ENCODE measurements around the gene RABGAP1L.
"Not testable (repeated sequence)": the region's sequence is repeated elsewhere in the genome, so short reads cannot be mapped to it uniquely, and the experiment has no call there.

RABGAP1L gene

GRCh38 chr1:174605198-174605597 lies 445.9 kb downstream of the RABGAP1L start:
- H3K27me3 Mint-ChIP-seq (ENCODE audit: low read depth), result no peaks in the 10 kb centered on the region
- no peaks in the 10 kb centered on the region for H3K36me3 Mint-ChIP-seq (ENCODE audit: low read depth)
- TF ChIP-seq CTCF (IDR thresholded peaks at IDR 0.05; ENCODE audit: unreplicated experiment in 3 of 3), result no peak
- H3K4me3 Mint-ChIP-seq, result no peak overlapping the region
- H3K4me1 Mint-ChIP-seq, result no peaks in the 10 kb centered on the region
- no peak overlapping the region for H3K27ac Mint-ChIP-seq
- peaks cover 7% of the 10 kb centered on the region for H3K9me3 Mint-ChIP-seq

DNA sequence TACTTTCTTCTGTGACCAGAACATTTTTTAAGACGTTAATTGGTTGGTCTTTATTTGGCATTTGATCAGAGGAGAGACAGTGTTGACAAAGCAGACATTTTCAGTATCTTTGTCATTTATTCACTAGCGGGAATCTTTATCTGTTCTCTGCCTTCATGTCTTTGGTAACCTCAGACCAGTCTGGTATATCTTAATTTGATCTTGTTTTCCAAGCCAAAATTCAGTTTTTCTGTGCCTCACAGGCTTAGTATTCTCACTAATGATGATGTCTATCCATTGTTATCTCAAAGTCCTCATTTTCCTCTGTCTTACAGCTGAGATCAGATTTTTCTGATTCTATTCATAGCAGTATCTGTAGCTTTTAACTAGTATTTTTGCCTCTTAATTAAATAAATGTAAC lies 447.2 kb downstream of the RABGAP1L start:
- no peak for TF ChIP-seq CTCF (IDR thresholded peaks at IDR 0.05; ENCODE audit: unreplicated experiment in 3 of 3)
- Mint-ChIP-seq H3K27me3 (ENCODE audit: low read depth) (no peaks in the 10 kb centered on the region), H3K4me1 (no peaks in the 10 kb centered on the region), H3K9me3 (peaks cover 6% of the 10 kb centered on the region), H3K27ac (no peak overlapping the region), H3K4me3 (no peak overlapping the region), H3K36me3 (ENCODE audit: low read depth) (no peaks in the 10 kb centered on the region)

DNA sequence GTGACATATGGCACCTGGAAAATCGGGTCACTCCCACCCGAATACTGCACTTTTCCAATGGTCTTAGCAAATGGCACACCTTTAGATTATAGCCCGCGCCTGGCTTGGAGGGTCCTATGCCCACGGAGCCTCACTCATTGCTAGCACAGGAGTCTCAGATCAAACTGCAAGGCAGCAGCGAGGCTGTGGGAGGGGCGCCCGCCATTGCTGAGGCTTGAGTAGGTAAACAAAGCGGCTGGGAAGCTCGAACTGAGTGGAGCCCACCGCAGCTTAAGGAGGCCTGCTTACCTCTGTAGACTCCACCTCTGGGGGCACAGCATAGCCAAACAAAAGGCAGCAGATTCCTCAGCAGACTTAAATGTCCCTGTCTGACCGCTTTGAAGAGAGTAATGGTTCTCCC lies 458.6 kb downstream of the RABGAP1L start:
- Mint-ChIP-seq H3K36me3 (ENCODE audit: low read depth) (peaks cover 24% of the 10 kb centered on the region), H3K9me3 (peaks cover 52% of the 10 kb centered on the region)
- not testable (repeated sequence) for H3K27me3 Mint-ChIP-seq (ENCODE audit: low read depth); H3K27ac Mint-ChIP-seq; H3K4me3 Mint-ChIP-seq; H3K4me1 Mint-ChIP-seq

DNA sequence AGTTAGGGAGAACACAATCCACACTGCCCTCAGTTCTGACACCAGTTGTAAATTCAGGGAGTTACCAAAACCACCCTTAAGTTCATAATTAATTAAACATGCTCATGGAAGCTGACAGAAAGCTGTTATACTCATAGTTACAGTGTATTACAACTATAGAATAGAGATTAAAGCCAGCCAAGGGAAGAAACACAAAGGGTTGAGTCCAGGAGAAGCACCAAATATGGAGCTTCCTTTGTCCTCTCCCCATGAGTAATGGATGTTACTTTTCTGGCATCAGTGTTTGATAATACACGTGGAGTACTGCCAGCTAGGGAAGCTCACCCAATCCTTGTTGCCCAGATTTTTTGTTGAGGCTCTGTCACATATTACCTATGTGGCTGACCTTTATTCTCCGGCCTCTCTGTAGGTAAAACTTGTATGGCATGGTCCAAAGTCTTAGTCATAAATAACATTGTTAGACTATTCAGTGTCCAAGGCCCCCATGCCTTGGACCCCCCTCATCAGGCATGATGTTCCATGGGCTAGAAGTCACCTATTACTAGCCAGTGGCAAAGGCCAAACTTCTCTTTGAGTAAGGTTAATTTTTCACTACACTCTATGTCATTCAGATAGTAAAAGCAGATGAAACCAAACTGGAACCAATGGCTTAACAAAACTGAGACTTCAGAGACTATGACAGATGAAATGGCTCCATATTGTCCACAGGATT lies 464.2 kb downstream of the RABGAP1L start:
- no peak for TF ChIP-seq CTCF (IDR thresholded peaks at IDR 0.05; ENCODE audit: unreplicated experiment in 3 of 3)
- peaks cover 10% of the 10 kb centered on the region for H3K4me1 Mint-ChIP-seq
- no peak overlapping the region for H3K4me3 Mint-ChIP-seq

GRCh38 chr1:174626031-174627025 lies 467.0 kb downstream of the RABGAP1L start:
- Mint-ChIP-seq H3K36me3 (ENCODE audit: low read depth) (no peaks in the 10 kb centered on the region), H3K4me3 (no peak overlapping the region), H3K27me3 (ENCODE audit: low read depth) (no peaks in the 10 kb centered on the region), H3K4me1 (peaks cover 10% of the 10 kb centered on the region), H3K27ac (peak overlapping the region in 1 of 3 experiments; percentile 5), H3K9me3 (no peaks in the 10 kb centered on the region)
- no peak for TF ChIP-seq CTCF (IDR thresholded peaks at IDR 0.05; ENCODE audit: unreplicated experiment in 3 of 3)

More for the DNA sequence above, 464.2 kb downstream of the RABGAP1L start:
- Mint-ChIP-seq H3K9me3 (peaks cover 22% of the 10 kb centered on the region), H3K36me3 (ENCODE audit: low read depth) (peaks cover 6% of the 10 kb centered on the region), H3K27ac (no peak overlapping the region), H3K27me3 (ENCODE audit: low read depth) (no peaks in the 10 kb centered on the region)

GRCh38 chr1:174637487-174637886 lies 478.2 kb downstream of the RABGAP1L start:
- Mint-ChIP-seq H3K36me3 (ENCODE audit: low read depth) (peaks cover 3% of the 10 kb centered on the region), H3K4me1 (no peaks in the 10 kb centered on the region), H3K4me3 (no peak overlapping the region), H3K9me3 (no peaks in the 10 kb centered on the region), H3K27ac (no peak overlapping the region), H3K27me3 (ENCODE audit: low read depth) (no peaks in the 10 kb centered on the region)
- no peak for TF ChIP-seq CTCF (IDR thresholded peaks at IDR 0.05; ENCODE audit: unreplicated experiment in 3 of 3)
